Measurements from ENCODE around the gene JPT2.
"Not testable (repeated sequence)": the region's sequence is repeated elsewhere in the genome, so short reads cannot be mapped to it uniquely, and the experiment has no call there.

The JPT2 gene

GRCh38 chr16:1705688-1706385, 27.8 kb downstream of the JPT2 start, which contains the start of gene MAPK8IP3:
MAPK8IP3 (plus strand) TSS chr16:1706195; CDS start chr16:1706340, 145 bp downstream.
- in situ Hi-C loops (cut with MboI; ENCODE audit: low sequenced_read_pairs) = no loop called here

DNA sequence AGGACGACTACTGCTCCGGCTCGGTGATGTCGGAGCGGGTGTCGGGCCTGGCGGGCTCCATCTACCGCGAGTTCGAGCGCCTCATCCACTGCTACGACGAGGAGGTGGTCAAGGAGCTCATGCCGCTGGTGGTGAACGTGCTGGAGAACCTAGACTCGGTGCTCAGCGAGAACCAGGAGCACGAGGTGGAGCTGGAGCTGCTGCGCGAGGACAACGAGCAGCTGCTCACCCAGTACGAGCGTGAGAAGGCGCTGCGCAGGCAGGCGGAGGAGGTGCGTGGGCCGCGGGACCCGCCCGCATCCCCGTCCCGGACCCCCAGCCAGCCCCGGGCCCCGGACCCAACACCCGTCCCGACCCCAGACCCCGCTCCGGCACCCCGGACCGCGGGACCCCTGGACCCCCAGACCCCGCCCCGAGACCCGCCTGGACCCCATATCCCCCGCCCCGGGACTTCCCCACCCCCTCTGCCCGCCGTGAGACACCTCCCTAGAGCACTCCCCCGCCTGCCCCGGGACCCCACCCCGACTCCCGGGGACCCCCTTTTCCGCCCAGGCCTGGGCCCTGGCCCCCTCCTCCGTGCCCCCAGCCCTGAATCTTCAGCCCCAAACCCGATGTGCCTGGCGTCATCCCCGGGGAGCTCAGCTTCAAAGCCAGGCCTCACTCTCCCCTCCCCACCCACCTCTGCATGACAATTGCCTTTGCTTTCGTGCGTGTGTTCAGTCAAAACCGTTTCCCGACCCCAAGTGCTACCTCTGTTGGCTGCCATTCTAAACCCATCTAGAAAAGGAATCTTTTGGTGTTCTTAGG, 28.5 kb downstream of the JPT2 start:
- in situ Hi-C loops (cut with MboI; ENCODE audit: low sequenced_read_pairs) = no loop called here

DNA sequence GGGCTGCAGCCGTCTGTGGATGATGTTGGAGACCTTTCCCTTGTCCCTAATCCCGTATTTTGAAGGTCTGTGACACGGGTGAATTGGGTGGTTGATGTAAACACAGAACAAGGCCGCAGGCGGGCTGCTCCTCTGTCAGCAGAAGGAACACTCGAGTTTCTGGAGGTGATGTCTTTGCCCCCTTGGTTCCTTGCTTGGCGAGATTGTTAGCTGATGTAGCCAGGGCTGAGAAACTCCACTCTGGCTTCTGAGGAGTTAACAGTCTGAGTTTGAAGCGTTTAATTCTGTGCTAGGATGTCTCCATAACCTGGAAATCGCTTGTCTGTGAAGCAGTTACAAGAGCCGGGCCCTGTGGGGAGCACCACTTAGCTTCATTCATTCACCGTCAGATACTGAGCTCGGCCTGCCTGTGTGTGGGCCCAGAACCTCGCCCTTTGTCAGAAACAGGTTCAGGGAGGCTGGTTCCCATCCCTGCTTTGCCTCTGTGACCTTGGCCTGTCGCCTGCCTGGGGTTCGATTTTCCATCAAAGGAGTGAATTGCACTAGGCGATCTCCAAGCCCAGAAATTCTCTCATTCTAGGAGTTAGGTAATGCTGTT, 29.2 kb downstream of the JPT2 start:
- in situ Hi-C loops (cut with MboI; ENCODE audit: low sequenced_read_pairs) = no loop called here

- in situ Hi-C loops (cut with MboI; ENCODE audit: low sequenced_read_pairs) = no loop called here
Measured at GRCh38 chr16:1708083-1708767, 30.1 kb downstream of the JPT2 start.

GRCh38 chr16:1708768-1709180, 30.7 kb downstream of the JPT2 start:
- in situ Hi-C loops (cut with MboI; ENCODE audit: low sequenced_read_pairs) = no loop called here

DNA sequence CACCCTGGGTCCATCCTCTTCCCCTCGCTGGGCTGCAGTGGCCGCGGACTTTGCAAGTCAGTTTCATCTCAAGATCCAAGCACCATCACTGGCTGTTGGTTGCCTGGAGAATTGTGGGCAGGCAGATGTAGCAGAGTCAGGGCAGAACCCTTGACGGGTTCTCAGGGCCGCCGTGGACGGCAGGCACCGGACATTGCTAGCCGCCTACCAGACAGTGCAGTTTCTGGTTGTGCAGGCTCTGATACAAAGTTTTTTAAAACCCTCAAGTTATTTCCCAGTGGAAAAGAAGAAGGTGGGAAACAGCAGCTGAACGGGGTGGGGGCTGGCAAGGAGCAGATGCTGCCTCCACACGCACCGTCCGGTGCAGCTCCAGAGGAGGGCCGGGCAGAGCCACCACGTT, 31.3 kb downstream of the JPT2 start:
- in situ Hi-C loops (cut with MboI; ENCODE audit: low sequenced_read_pairs) = no loop called here

GRCh38 chr16:1710811-1711507, 32.9 kb downstream of the JPT2 start:
- in situ Hi-C loops (cut with MboI; ENCODE audit: low sequenced_read_pairs) = no loop called here

GRCh38 chr16:1712791-1713261, 34.7 kb downstream of the JPT2 start:
- in situ Hi-C loops (cut with MboI; ENCODE audit: low sequenced_read_pairs) = no loop called here

DNA sequence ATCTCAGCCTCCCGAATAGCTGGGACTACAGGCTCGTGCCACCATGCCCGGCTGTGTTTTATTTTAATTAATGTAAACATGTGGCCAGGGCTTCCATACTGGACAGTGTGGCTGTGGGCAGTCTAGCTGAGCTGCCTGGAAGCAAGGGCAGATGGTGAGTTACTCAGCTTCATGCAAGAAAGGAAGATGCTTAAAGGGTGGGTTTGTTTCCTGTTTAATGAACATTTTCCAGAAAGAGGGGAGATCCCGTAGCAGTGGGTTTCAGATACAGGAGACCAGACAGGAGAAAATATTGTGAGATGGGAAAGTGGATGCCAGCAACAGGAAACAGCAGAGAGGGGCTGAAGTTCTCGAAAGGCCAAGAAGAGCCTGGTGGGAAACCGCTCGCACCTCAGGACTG, 35.3 kb downstream of the JPT2 start:
- in situ Hi-C loops (cut with MboI; ENCODE audit: low sequenced_read_pairs) = no loop called here

GRCh38 chr16:1713933-1714332, 35.9 kb downstream of the JPT2 start:
- in situ Hi-C loops (cut with MboI; ENCODE audit: low sequenced_read_pairs) = no loop called here

DNA sequence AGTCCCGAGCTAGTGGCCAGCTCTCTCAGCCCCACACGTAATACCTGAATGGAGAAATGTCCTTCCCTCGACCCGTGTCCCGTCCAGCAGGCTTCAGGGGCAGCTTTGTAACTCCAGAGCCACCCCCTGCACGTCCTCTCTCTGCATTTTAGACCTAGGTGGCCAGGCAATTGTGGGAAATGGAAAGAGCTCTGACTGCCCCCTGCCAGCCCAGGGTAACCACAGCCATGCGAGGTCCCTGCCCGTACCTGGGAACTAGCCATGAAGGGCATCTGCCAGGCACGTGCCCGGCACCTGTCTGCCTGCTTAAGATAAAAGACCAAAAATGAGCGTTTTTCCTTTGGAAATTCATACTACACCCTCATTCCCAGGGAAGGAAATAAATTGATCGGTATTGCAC, 37.1 kb downstream of the JPT2 start:
- in situ Hi-C loops (cut with MboI; ENCODE audit: low sequenced_read_pairs) = no loop called here

DNA sequence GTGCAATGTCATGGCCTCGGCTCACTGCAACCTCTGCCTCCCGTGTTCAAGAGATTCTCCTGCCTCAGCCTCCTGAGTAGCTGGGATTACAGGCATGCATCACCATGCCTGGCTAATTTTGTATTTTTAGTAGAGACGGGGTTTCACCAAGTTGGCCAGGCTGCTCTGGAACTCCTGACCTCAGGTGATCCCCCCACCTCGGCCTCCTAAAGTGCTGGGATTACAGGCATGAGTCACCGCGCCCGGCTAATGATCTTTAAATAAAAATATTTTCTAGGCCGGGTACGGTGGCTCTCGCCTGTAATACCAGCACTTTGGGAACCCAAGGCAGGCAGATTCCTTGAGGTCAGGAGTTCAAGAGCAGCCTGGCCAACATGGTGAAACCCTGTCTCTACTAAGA, 40.2 kb downstream of the JPT2 start:
- in situ Hi-C loops (cut with MboI; ENCODE audit: low sequenced_read_pairs) = not testable (repeated sequence)

DNA sequence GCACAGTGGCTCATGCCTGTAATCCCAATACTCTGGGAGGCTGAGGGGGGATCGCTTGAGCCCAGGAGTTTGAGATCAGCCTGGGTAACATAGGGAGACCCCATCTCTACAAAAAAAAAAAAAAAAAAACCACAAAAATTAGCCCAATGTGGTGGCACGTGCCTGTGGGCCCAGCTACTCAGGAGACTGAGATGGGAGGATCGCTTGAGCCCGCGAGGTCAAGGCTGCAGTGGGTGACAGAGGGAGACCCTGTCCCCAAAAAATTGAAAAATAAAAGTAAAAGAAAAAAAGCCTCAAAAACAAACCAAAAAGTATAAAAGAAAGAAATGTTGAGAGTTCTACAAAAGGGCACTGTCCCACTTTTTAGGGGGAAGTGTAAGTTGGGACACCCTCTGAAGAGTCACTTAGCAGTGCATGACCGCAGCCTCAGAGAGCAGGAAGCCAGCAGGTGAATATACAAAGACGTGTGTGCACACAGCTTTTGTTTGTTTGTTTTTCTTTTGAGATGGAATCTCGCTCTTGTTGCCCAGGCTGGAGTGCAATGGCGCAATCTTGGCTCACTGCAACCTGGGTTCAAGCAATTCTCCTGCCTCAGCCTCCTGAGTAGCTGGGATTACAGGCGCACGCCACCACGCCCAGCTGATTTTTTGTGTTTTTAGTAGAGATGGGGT, 41.6 kb downstream of the JPT2 start:
- in situ Hi-C loops (cut with MboI; ENCODE audit: low sequenced_read_pairs) = not testable (repeated sequence)

- in situ Hi-C loops (cut with MboI; ENCODE audit: low sequenced_read_pairs) = no loop called here
Measured at GRCh38 chr16:1721372-1721771, 43.3 kb downstream of the JPT2 start.

- in situ Hi-C loops (cut with MboI; ENCODE audit: low sequenced_read_pairs) = no loop called here
Measured at GRCh38 chr16:1723450-1724147, 45.5 kb downstream of the JPT2 start.

GRCh38 chr16:1724491-1724890, 46.4 kb downstream of the JPT2 start:
- in situ Hi-C loops (cut with MboI; ENCODE audit: low sequenced_read_pairs) = no loop called here

DNA sequence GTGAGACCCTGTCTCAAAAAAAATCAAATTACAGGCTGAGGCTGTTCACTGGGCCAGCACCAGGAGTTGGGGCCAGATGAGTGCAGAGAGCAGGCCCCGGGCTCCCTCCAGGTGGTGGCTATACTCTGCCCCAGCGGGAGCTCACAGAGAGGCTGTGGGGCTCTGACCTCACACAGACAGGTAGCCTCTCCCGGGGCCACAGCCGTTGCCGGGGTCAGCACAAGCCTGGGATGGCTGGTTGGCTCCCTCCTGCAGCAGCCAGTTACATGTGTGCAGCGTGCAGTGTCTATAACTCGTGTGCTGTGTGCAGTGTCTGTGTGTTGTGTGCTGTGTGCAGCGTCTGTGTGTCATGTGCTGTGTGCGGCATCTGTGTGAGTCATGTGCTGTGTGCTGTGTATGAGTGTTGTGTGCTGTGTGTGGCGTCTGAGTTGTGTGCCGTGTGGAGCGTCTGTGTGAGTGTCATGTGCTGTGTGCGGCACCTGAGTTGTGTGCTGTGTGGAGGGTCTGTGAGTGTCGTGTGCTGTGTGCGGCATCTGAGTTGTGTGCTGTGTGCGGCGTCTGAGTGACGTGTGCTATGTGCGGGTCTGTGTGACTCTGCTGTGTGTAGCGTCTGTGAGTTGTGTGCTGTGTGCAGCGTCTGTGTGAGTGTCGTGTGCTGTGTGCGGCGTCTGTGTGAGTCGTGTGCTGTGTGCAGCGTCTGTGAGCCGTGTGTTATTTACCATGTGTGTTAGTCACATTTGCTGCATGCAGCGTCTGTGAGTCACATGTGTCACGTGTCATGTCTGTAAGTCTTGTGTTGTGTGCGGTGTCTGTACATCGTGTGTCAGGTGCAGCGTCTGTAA, 48.8 kb downstream of the JPT2 start:
- in situ Hi-C loops (cut with MboI; ENCODE audit: low sequenced_read_pairs) = no loop called here

Measured in HL-60/S4 treated with phorbol 12-myristate 13-acetate at 8.2 ng/mL for 4 days and 3 days (cell line).